Right renal cortex interstitium (tissue), 3 donors: ENCODE data around the gene ELF4. TPM values are rescaled to one million over a fixed set of nuclear protein-coding genes. Genes with fewer than 3 reads are reported as not detected.

Experiments used
- DNase-seq, 3 donors: peaks; one replicate each; pipeline ENCODE4 v3.0.0-alpha.2; 2013; ENCODE audit warnings: low read depth in 3 of 3, low spot score in 2 of 3
- polyA plus RNA-seq, 3 donors: library from polyadenylated mRNA; unstranded; fragments of 120-200 nt; gene quantifications; one replicate each; pipeline ENCODE4 v1.2.1, GENCODE V29; 2013; ENCODE audit not compliant: insufficient read length in 3 of 3

Gene ELF4
- 10 to 100 TPM; 11.1 to 12.2 (median 11.8) TPM for polyA plus RNA-seq

GRCh38 chrX:130110379-130111219 lies at the start of gene ELF4:
TSS of gene ELF4 (minus strand) at chrX:130110497. CDS start at chrX:130081330, 29,167 bp downstream.
- DNase-seq, result no peak

- no peak for DNase-seq
Observed at GRCh38 chrX:130159776-130160175, 49.5 kb upstream of the ELF4 start.

GRCh38 chrX:130158311-130158710 lies 48.0 kb upstream of the ELF4 start:
- DNase-seq, result no peak

GRCh38 chrX:130155564-130155963 lies 45.3 kb upstream of the ELF4 start:
- DNase-seq, result no peak

- DNase-seq, result no peak
Observed at GRCh38 chrX:130147631-130148030, 37.3 kb upstream of the ELF4 start.

GRCh38 chrX:130145123-130145522 lies 34.8 kb upstream of the ELF4 start:
- no peak for DNase-seq

GRCh38 chrX:130144509-130144908 lies 34.2 kb upstream of the ELF4 start:
- DNase-seq, result no peak

- no peak for DNase-seq
Observed at GRCh38 chrX:130139474-130140201, 29.3 kb upstream of the ELF4 start.

- no peak for DNase-seq
Observed at GRCh38 chrX:130136961-130137360, 26.7 kb upstream of the ELF4 start.

GRCh38 chrX:130136496-130136895 lies 26.2 kb upstream of the ELF4 start:
- no peak for DNase-seq

GRCh38 chrX:130130990-130131389 lies 20.7 kb upstream of the ELF4 start:
- no peak for DNase-seq

- no peak for DNase-seq
Observed at GRCh38 chrX:130125091-130125874, 15.0 kb upstream of the ELF4 start.

- no peak for DNase-seq
Observed at GRCh38 chrX:130124577-130124976, 14.3 kb upstream of the ELF4 start.

GRCh38 chrX:130121505-130121800 lies 11.2 kb upstream of the ELF4 start:
- no peak for DNase-seq

GRCh38 chrX:130120746-130121504 lies 10.6 kb upstream of the ELF4 start:
- no peak for DNase-seq

GRCh38 chrX:130120321-130120731 lies 10.0 kb upstream of the ELF4 start:
- no peak for DNase-seq

GRCh38 chrX:130119312-130119898 lies 9.1 kb upstream of the ELF4 start:
- no peak for DNase-seq

GRCh38 chrX:130118441-130119311 lies 8.4 kb upstream of the ELF4 start:
- no peak for DNase-seq

- DNase-seq, result no peak
Observed at GRCh38 chrX:130117166-130117565, 6.9 kb upstream of the ELF4 start.
